H1 (cell line): ENCODE data around the gene CCDC86. TPM values are rescaled to one million over a fixed set of nuclear protein-coding genes. Genes with fewer than 3 reads are reported as not detected.

Experiments
- CTCF ChIA-PET: fragments of 300-600 bp; sonication (Branson Sonifier 250); formaldehyde crosslinking; loops from one replicate; lab custom pipeline; 2021; ENCODE audit not compliant: partially characterized antibody; lab: Charles Lee
- POLR2A ChIA-PET: fragments of 300-600 bp; sonication (Branson Sonifier 250); formaldehyde crosslinking; loops from one replicate; lab custom pipeline; 2021; ENCODE audit warnings: inconsistent platforms; ENCODE audit not compliant: partially characterized antibody; lab: Charles Lee
- DNase-seq, 2 experiments: peaks; one replicate each; pipeline versions ENCODE4 v3.0.0 to v3.0.0-alpha.2; 2010 to 2022; ENCODE audit warnings: low spot score in 2 of 2, low read depth in 1 of 2, mixed read lengths in 1 of 2
- FAIRE-seq: peaks from 2 replicates; lab custom pipeline; 2011; peaks lifted over from hg19 to GRCh38; lab: Jason Lieb, UNC
- H2AFZ ChIP-seq: 2 replicates; pipeline ENCODE4 v1.8.1; 2012; ENCODE audit warnings: low read length, inconsistent platforms
- H2AK5ac ChIP-seq: 2 replicates; pipeline ENCODE4 v1.6.1; 2013; ENCODE audit warnings: low read depth, low read length
- H2BK120ac ChIP-seq: replicated peaks from 2 replicates; pipeline ENCODE3; 2013; ENCODE audit warnings: low read depth, low read length, inconsistent platforms
- H2BK12ac ChIP-seq: 2 replicates; pipeline ENCODE4 v1.6.1; 2013; ENCODE audit warnings: low read depth, low read length
- H2BK15ac ChIP-seq: 2 replicates; pipeline ENCODE4 v1.6.1; 2013; ENCODE audit warnings: low read length
- H2BK20ac ChIP-seq: 2 replicates; pipeline ENCODE4 v1.6.1; 2013; ENCODE audit warnings: low read length
- H2BK5ac ChIP-seq: 2 replicates; pipeline ENCODE4 v1.6.1; 2013; ENCODE audit warnings: low read depth, low read length
- H3K14ac ChIP-seq: 2 replicates; pipeline ENCODE4 v1.6.1; 2013; ENCODE audit warnings: inconsistent platforms; ENCODE audit not compliant: insufficient read length
- H3K18ac ChIP-seq: 2 replicates; pipeline ENCODE4 v1.6.1; 2013; ENCODE audit warnings: low read length; ENCODE audit errors: extremely low read depth
- H3K23ac ChIP-seq: 2 replicates; pipeline ENCODE4 v1.6.1; 2013; ENCODE audit warnings: inconsistent platforms; ENCODE audit not compliant: insufficient read length
- H3K23me2 ChIP-seq: 2 replicates; pipeline ENCODE4 v1.6.1; 2013; ENCODE audit warnings: low read depth, low read length
- H3K27ac ChIP-seq: 2 replicates; pipeline ENCODE4 v1.6.1; 2011; ENCODE audit warnings: low read depth, low read length, inconsistent platforms
- H3K27me3 ChIP-seq, 4 experiments: replicated peaks in 1 of 4; 1 replicate in 1 of 4; 2 replicates in 3 of 4; pipeline versions ENCODE4 v1.6.1 to v1.8.1; 2011 to 2013; ENCODE audit warnings: low read length in 3 of 4, mild to moderate bottlenecking in 3 of 4, inconsistent platforms in 2 of 4, mixed read lengths in 2 of 4, moderate library complexity in 1 of 4; ENCODE audit not compliant: control insufficient read depth in 3 of 4, insufficient read depth in 3 of 4; ENCODE audit errors: extremely low read depth in 1 of 4
- H3K36me3 ChIP-seq, 4 experiments: 2 replicates each; pipeline versions ENCODE4 v1.6.1 to v1.8.1; 2011 to 2013; ENCODE audit warnings: mild to moderate bottlenecking in 4 of 4, low read length in 3 of 4, moderate library complexity in 2 of 4, control low read depth in 1 of 4, inconsistent platforms in 1 of 4; ENCODE audit not compliant: insufficient read depth in 4 of 4, control insufficient read depth in 2 of 4
- H3K4ac ChIP-seq: replicated peaks from 2 replicates; pipeline ENCODE3; 2013; ENCODE audit warnings: low read length, low read depth, mixed read lengths, inconsistent platforms; ENCODE audit not compliant: insufficient read length
- H3K4me1 ChIP-seq, 4 experiments: replicated peaks in 1 of 4; 1 replicate in 1 of 4; 2 replicates in 3 of 4; pipeline versions ENCODE4 v1.6.1 to v1.8.1; 2011 to 2013; ENCODE audit warnings: low read length in 3 of 4, inconsistent platforms in 2 of 4, mixed read lengths in 1 of 4; ENCODE audit not compliant: insufficient read depth in 4 of 4, control insufficient read depth in 3 of 4
- H3K4me2 ChIP-seq, 2 experiments: 2 replicates each; pipeline versions ENCODE4 v1.6.1 to v1.8.1; 2011 to 2013; ENCODE audit warnings: low read depth in 2 of 2, low read length in 2 of 2, control low read depth in 1 of 2, inconsistent platforms in 1 of 2, mild to moderate bottlenecking in 1 of 2; ENCODE audit not compliant: insufficient read depth in 1 of 2
- H3K4me3 ChIP-seq, 4 experiments: fragments of 200-600, 300-600 bp in 1 of 4; sonication (generic), shearing (Covaris generic), sonication (Bioruptor Twin) in 1 of 4; 2 replicates each; pipeline versions ENCODE4 v1.5.1 to v1.8.1; 2011 to 2016; ENCODE audit warnings: low read length in 4 of 4, low read depth in 3 of 4, control low read depth in 2 of 4, inconsistent platforms in 2 of 4, mild to moderate bottlenecking in 2 of 4, mixed read lengths in 1 of 4, moderate library complexity in 1 of 4; ENCODE audit not compliant: insufficient read depth in 2 of 4; ENCODE audit errors: extremely low read depth in 1 of 4
- H3K56ac ChIP-seq: replicated peaks from 2 replicates; pipeline ENCODE3; 2013; ENCODE audit warnings: low read depth, mild to moderate bottlenecking, mixed read lengths, low read length, inconsistent platforms; ENCODE audit not compliant: insufficient read length
- H3K79me1 ChIP-seq: 2 replicates; pipeline ENCODE4 v1.6.1; 2013; ENCODE audit warnings: low read depth, low read length, control low read depth
- H3K79me2 ChIP-seq, 2 experiments: 2 replicates each; pipeline versions ENCODE4 v1.6.1 to v1.8.1; 2012 to 2013; ENCODE audit warnings: low read length in 2 of 2, mild to moderate bottlenecking in 2 of 2, inconsistent platforms in 1 of 2; ENCODE audit not compliant: insufficient read depth in 2 of 2, control insufficient read depth in 1 of 2
- H3K9ac ChIP-seq, 4 experiments: replicated peaks in 1 of 4; 1 replicate in 1 of 4; 2 replicates in 3 of 4; pipeline versions ENCODE4 v1.6.1 to v1.8.1; 2011 to 2013; ENCODE audit warnings: low read depth in 3 of 4, low read length in 3 of 4, control low read depth in 2 of 4, mild to moderate bottlenecking in 2 of 4, moderate library complexity in 2 of 4, inconsistent platforms in 1 of 4; ENCODE audit errors: extremely low read depth in 1 of 4
- H3K9me3 ChIP-seq, 2 experiments: 2 replicates each; pipeline versions ENCODE4 v1.6.1 to v1.8.1; 2012 to 2013; ENCODE audit warnings: mild to moderate bottlenecking in 2 of 2, moderate library complexity in 2 of 2, control low read depth in 1 of 2, inconsistent platforms in 1 of 2, low read depth in 1 of 2, low read length in 1 of 2, mixed read lengths in 1 of 2; ENCODE audit not compliant: insufficient read depth in 2 of 2
- H4K20me1 ChIP-seq, 2 experiments: replicated peaks in 1 of 2; 2 replicates each; pipeline versions ENCODE3 to v1.8.1; 2011 to 2013; ENCODE audit warnings: inconsistent platforms in 2 of 2, low read length in 2 of 2, mild to moderate bottlenecking in 1 of 2; ENCODE audit not compliant: insufficient read depth in 2 of 2, control insufficient read depth in 1 of 2
- H4K5ac ChIP-seq: 2 replicates; pipeline ENCODE4 v1.6.1; 2013; ENCODE audit warnings: low read length, low read depth, mixed read lengths, inconsistent platforms; ENCODE audit not compliant: insufficient read length
- H4K8ac ChIP-seq: 2 replicates; pipeline ENCODE4 v1.8.0; 2013; ENCODE audit warnings: mild to moderate bottlenecking, moderate library complexity, low read length, inconsistent platforms; ENCODE audit not compliant: insufficient read depth; ENCODE audit errors: extremely low read depth
- H4K91ac ChIP-seq: replicated peaks from 2 replicates; pipeline ENCODE3; 2013; ENCODE audit warnings: low read length, mixed read lengths, inconsistent platforms; ENCODE audit not compliant: insufficient read length
- CHD2 ChIP-seq: IDR thresholded peaks from 2 replicates; pipeline ENCODE4 v1.6.1; 2012; ENCODE audit warnings: low read length, improper control_type of control experiment
- WGBS, 2 experiments: shearing (Covaris generic) in 1 of 2; methylation state at CpG; one replicate each; pipeline versions ENCODE4 v1.1.6 to v1.1.7; 2013 to 2015; ENCODE audit warnings: low lambda C conversion rate in 2 of 2, mixed read lengths in 2 of 2, inconsistent platforms in 1 of 2, low coverage in 1 of 2, missing lambda C conversion rate in 1 of 2; ENCODE audit not compliant: insufficient replicate concordance in 2 of 2, insufficient coverage in 1 of 2, insufficient read length in 1 of 2; ENCODE audit errors: extremely low coverage in 1 of 2, missing lambda C conversion rate in 1 of 2; 5-methylcytosine and 5-hydroxymethylcytosine counted together
- polyA plus RNA-seq, 7 experiments: library from polyadenylated mRNA; depleted of rRNA in 3 of 7; stranded (reverse) in 5 of 7; unstranded in 2 of 7; fragments of >200 nt in 5 of 7; fragments of 200-250 nt in 2 of 7; gene quantifications; 1 replicate in 5 of 7; 2 replicates in 1 of 7; 4 replicates in 1 of 7; pipeline versions ENCODE4 v1.2.1 to v1.2.3, GENCODE V29; 2011 to 2013; ENCODE audit warnings: missing spikeins in 2 of 7, mixed read lengths in 2 of 7
- total RNA-seq: library from RNA; stranded (reverse); fragmentation: NEBNext Ultra II Directional; extraction: Animal tissue kit (Norgen Biotek cat#: 25700); gene quantifications from 2 replicates; pipeline ENCODE4 v1.2.1, GENCODE V29; 2021

Gene CCDC86
- total and polyA plus RNA-seq, 2 of the 8 experiments (the other 6 are each of a cell fraction or from before 2014, with no cell fraction given) = 37.7 to 76.4 TPM

GRCh38 chr11:60895687-60896086 is 53.8 kb downstream of the CCDC86 start:
- H3K4ac ChIP-seq = no peak overlapping the region
- no peak overlapping the region for H3K27ac ChIP-seq
- H4K91ac ChIP-seq = no peak overlapping the region
- peaks cover 3 to 10% of the 10 kb centered on the region in 2 experiments for H4K20me1 ChIP-seq
- H3K36me3 ChIP-seq = peaks cover 27 to 83% (median 65%) of the 10 kb centered on the region in 4 experiments
- H3K23ac ChIP-seq = no peak overlapping the region
- 90% methylated on average over 5 of the region's 5 CpGs; no CpG with 5 or more reads in 1 of the 2 experiments for WGBS, 2 experiments
- H3K14ac ChIP-seq = no peak overlapping the region
- H4K5ac ChIP-seq = no peak overlapping the region
- no peak overlapping the region for H2BK12ac ChIP-seq
- no peak overlapping the region for H2AK5ac ChIP-seq
- H3K18ac ChIP-seq = no peak overlapping the region
- POLR2A ChIA-PET = interaction anchor here (1.0 to 1.5 kb wide), 2 partner anchors 18 to 64 kb away, joined by 3 to 5 read pairs; partner anchors contain the start of gene TMEM109
- H3K4me2 ChIP-seq = no peak overlapping the region
- H3K9me3 ChIP-seq = no peaks in the 10 kb centered on the region
- H3K9ac ChIP-seq = no peak overlapping the region
- CTCF ChIA-PET = interaction anchor here (0.9 to 23.0 kb wide), 5 partner anchors 7 to 132 kb away, joined by 3 to 522 read pairs (median 9); no protein-coding TSS in a partner anchor
- no peaks in the 10 kb centered on the region for H3K27me3 ChIP-seq
- no peaks in the 10 kb centered on the region for H3K23me2 ChIP-seq
- no peak overlapping the region for H2AFZ ChIP-seq
- H3K4me3 ChIP-seq = no peak overlapping the region
- no peak overlapping the region for H2BK15ac ChIP-seq
- DNase-seq (no peak), FAIRE-seq (no peak)
- no peak overlapping the region for H2BK20ac ChIP-seq
- H2BK5ac ChIP-seq = no peak overlapping the region
- no peak overlapping the region for H4K8ac ChIP-seq
- no peaks in the 10 kb centered on the region for H3K4me1 ChIP-seq
- H3K79me2 ChIP-seq = no peaks in the 10 kb centered on the region
- peaks cover 3% of the 10 kb centered on the region; the same call in 1 of the 2 replicates for H3K79me1 ChIP-seq
- no peak overlapping the region for H2BK120ac ChIP-seq
- no peak overlapping the region for H3K56ac ChIP-seq
- no peak for TF ChIP-seq CHD2
